Right lobe of liver (tissue), 4 donors: ENCODE measurements around the gene ATP10A.

Experiments
- POLR2A ChIP-seq: fragments of 450-650 bp; IDR thresholded peaks from one replicate; pipeline ENCODE4 v1.6.1; 2017; ENCODE audit warnings: antibody characterized with exemption, mild to moderate bottlenecking
- TF ChIP-seq, protein P1 (sequence below), 4 donors: fragments of 200-600 bp in 3 of 4; fragments of 450-650 bp in 1 of 4; IDR thresholded peaks; one replicate each; pipeline versions ENCODE4 v1.5.1 to v1.8.0; 2016 to 2022; ENCODE audit warnings: antibody characterized with exemption in 4 of 4, mild to moderate bottlenecking in 2 of 4
- donor health status: DM: no; HTN: no; CAD: no.
- donor health status: DM: no; HTN: no; CAD: no.
- donor health status: DM: no; HTN: yes; CAD: no.

- TF ChIP-seq, protein P1, sequence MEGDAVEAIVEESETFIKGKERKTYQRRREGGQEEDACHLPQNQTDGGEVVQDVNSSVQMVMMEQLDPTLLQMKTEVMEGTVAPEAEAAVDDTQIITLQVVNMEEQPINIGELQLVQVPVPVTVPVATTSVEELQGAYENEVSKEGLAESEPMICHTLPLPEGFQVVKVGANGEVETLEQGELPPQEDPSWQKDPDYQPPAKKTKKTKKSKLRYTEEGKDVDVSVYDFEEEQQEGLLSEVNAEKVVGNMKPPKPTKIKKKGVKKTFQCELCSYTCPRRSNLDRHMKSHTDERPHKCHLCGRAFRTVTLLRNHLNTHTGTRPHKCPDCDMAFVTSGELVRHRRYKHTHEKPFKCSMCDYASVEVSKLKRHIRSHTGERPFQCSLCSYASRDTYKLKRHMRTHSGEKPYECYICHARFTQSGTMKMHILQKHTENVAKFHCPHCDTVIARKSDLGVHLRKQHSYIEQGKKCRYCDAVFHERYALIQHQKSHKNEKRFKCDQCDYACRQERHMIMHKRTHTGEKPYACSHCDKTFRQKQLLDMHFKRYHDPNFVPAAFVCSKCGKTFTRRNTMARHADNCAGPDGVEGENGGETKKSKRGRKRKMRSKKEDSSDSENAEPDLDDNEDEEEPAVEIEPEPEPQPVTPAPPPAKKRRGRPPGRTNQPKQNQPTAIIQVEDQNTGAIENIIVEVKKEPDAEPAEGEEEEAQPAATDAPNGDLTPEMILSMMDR (IDR thresholded peaks at IDR 0.05) = no peak
- TF ChIP-seq POLR2A = no peak
These were observed 58.1 kb downstream of the ATP10A start for GRCh38 chr15:25805031-25805430.
